ENCODE results near the gene TIGD3. TPM values are rescaled to one million over a fixed set of nuclear protein-coding genes. Genes with fewer than 3 reads are reported as not detected.

Gene TIGD3
- total and polyA plus RNA-seq, 2 of the 13 experiments (the other 11 are each of a cell fraction or from before 2014, with no cell fraction given) = 0.49 to 4.9 TPM

- no peak; the same call in 1 of the 2 replicates for TF ChIP-seq TGIF2 (CRISPR knock-in tag; IDR thresholded peaks at IDR 0.05)
- peak; percentile 54; the same call in 1 of the 2 replicates for TF ChIP-seq ZNF878 (CRISPR knock-in tag; IDR thresholded peaks at IDR 0.05)
- TF ChIP-seq EED (CRISPR knock-in tag; IDR thresholded peaks at IDR 0.05) = no peak; the same call in 1 of the 2 replicates
- no peak; the same call in 1 of the 2 replicates for TF ChIP-seq ZNF703 (CRISPR knock-in tag; IDR thresholded peaks at IDR 0.05; ENCODE audit: borderline replicate concordance)
- TF ChIP-seq, protein P1, sequence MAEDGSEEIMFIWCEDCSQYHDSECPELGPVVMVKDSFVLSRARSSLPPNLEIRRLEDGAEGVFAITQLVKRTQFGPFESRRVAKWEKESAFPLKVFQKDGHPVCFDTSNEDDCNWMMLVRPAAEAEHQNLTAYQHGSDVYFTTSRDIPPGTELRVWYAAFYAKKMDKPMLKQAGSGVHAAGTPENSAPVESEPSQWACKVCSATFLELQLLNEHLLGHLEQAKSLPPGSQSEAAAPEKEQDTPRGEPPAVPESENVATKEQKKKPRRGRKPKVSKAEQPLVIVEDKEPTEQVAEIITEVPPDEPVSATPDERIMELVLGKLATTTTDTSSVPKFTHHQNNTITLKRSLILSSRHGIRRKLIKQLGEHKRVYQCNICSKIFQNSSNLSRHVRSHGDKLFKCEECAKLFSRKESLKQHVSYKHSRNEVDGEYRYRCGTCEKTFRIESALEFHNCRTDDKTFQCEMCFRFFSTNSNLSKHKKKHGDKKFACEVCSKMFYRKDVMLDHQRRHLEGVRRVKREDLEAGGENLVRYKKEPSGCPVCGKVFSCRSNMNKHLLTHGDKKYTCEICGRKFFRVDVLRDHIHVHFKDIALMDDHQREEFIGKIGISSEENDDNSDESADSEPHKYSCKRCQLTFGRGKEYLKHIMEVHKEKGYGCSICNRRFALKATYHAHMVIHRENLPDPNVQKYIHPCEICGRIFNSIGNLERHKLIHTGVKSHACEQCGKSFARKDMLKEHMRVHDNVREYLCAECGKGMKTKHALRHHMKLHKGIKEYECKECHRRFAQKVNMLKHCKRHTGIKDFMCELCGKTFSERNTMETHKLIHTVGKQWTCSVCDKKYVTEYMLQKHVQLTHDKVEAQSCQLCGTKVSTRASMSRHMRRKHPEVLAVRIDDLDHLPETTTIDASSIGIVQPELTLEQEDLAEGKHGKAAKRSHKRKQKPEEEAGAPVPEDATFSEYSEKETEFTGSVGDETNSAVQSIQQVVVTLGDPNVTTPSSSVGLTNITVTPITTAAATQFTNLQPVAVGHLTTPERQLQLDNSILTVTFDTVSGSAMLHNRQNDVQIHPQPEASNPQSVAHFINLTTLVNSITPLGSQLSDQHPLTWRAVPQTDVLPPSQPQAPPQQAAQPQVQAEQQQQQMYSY (CRISPR knock-in tag; IDR thresholded peaks at IDR 0.05) = peak; percentile 25; the same call in 1 of the 2 replicates
- TF ChIP-seq RELA (CRISPR knock-in tag; IDR thresholded peaks at IDR 0.05) = peak; percentile 45; the same call in 1 of the 2 replicates
- 0 out of 2 replicates have a peak, but pooled peaks have one; percentile 35 for TF ChIP-seq ZNF556 (CRISPR knock-in tag; IDR thresholded peaks at IDR 0.05; ENCODE audit: borderline replicate concordance)
- TF ChIP-seq, protein P2, sequence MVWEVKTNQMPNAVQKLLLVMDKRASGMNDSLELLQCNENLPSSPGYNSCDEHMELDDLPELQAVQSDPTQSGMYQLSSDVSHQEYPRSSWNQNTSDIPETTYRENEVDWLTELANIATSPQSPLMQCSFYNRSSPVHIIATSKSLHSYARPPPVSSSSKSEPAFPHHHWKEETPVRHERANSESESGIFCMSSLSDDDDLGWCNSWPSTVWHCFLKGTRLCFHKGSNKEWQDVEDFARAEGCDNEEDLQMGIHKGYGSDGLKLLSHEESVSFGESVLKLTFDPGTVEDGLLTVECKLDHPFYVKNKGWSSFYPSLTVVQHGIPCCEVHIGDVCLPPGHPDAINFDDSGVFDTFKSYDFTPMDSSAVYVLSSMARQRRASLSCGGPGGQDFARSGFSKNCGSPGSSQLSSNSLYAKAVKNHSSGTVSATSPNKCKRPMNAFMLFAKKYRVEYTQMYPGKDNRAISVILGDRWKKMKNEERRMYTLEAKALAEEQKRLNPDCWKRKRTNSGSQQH (CRISPR knock-in tag; IDR thresholded peaks at IDR 0.05; ENCODE audit: low read depth) = no peak
- TF ChIP-seq KMT2B (CRISPR knock-in tag; IDR thresholded peaks at IDR 0.05) = 0 out of 2 replicates have a peak, but pooled peaks have one; percentile 56
- peak; percentile 74; the same call in 1 of the 2 replicates for TF ChIP-seq TSC22D2 (CRISPR knock-in tag; IDR thresholded peaks at IDR 0.05; ENCODE audit: borderline replicate concordance)
- no peak for TF ChIP-seq NRL (CRISPR knock-in tag; IDR thresholded peaks at IDR 0.05; ENCODE audit: borderline replicate concordance)
- TF ChIP-seq ETV6 (CRISPR knock-in tag; conservative IDR thresholded peaks at IDR 0.05) = no peak
- TF ChIP-seq HIC2 (CRISPR knock-in tag; IDR thresholded peaks at IDR 0.05; ENCODE audit: low read depth) = no peak
- TF ChIP-seq NR2F6 (IDR thresholded peaks at IDR 0.05) = no peak
- peak; percentile 37; the same call in 1 of the 2 replicates for TF ChIP-seq NR2F6 (CRISPR knock-in tag; IDR thresholded peaks at IDR 0.05)
- TF ChIP-seq KDM2A (CRISPR knock-in tag; IDR thresholded peaks at IDR 0.05; ENCODE audit: borderline replicate concordance, low read depth) = peak; percentile 67; the same call in 1 of the 2 replicates
- peak; percentile 57; the same call in 1 of the 2 replicates for TF ChIP-seq HOXA5 (CRISPR knock-in tag; IDR thresholded peaks at IDR 0.05)
- TF ChIP-seq ZNF879 (CRISPR knock-in tag; IDR thresholded peaks at IDR 0.05) = 0 out of 2 replicates have a peak, but pooled peaks have one; percentile 45
- TF ChIP-seq YY1 (IDR thresholded peaks at IDR 0.05; ENCODE audit: insufficient read depth, insufficient replicate concordance, low read depth, low read length) = peak; percentile 77
- no peak for TF ChIP-seq ZKSCAN5 (CRISPR knock-in tag; IDR thresholded peaks at IDR 0.05)
- TF ChIP-seq MXD4 (CRISPR knock-in tag; IDR thresholded peaks at IDR 0.05) = 0 out of 2 replicates have a peak, but pooled peaks have one; percentile 37
- TF ChIP-seq AGO1 (IDR thresholded peaks at IDR 0.05; ENCODE audit: low read depth, low read length, poor library complexity, severe bottlenecking) = no peak
- TF ChIP-seq HNF4G (IDR thresholded peaks at IDR 0.05; ENCODE audit: borderline replicate concordance, low read depth, low read length) = no peak
- TF ChIP-seq HNF4G (CRISPR knock-in tag; IDR thresholded peaks at IDR 0.05; ENCODE audit: borderline replicate concordance, low read depth) = peak; percentile 48; the same call in 1 of the 2 replicates
Observed at GRCh38 chr11:65315204-65315865, 39.2 kb upstream of the TIGD3 start (continued).
